GM12878 (cell line): Measurements from ENCODE around the gene ATP6V1F.

Experiments
- BACH1 ChIP-seq: fragments of 450-650 bp; IDR thresholded peaks from 2 replicates; pipeline ENCODE4 v1.6.1; 2017; ENCODE audit warnings: mild to moderate bottlenecking, borderline replicate concordance
- MYC ChIP-seq: IDR thresholded peaks from 2 replicates; pipeline ENCODE4 v1.6.1; 2011; ENCODE audit warnings: mild to moderate bottlenecking, low read length, moderate library complexity, inconsistent platforms; ENCODE audit not compliant: insufficient read depth, insufficient replicate concordance, insufficient read length, severe bottlenecking
- NFYB ChIP-seq: IDR thresholded peaks from 2 replicates; pipeline ENCODE4 v1.6.1; 2011; ENCODE audit warnings: low read depth, mild to moderate bottlenecking, low read length, improper control_type of control experiment, moderate library complexity; ENCODE audit not compliant: insufficient read depth
- POLR2A ChIP-seq: IDR thresholded peaks from 2 replicates; pipeline ENCODE4 v1.6.1; 2011; ENCODE audit warnings: low read depth, mild to moderate bottlenecking, low read length
- POLR2AphosphoS5 ChIP-seq: IDR thresholded peaks from 2 replicates; pipeline ENCODE4 v1.6.1; 2011; ENCODE audit warnings: mild to moderate bottlenecking, low read length, inconsistent platforms
- TF ChIP-seq, protein P1 (sequence below), 3 experiments: IDR thresholded peaks in 2 of 3; conservative IDR thresholded peaks in 1 of 3; 2 replicates each; pipeline ENCODE4 v1.5.1; 2011; ENCODE audit warnings: low read depth in 3 of 3, low read length in 3 of 3, mild to moderate bottlenecking in 3 of 3, control low read depth in 2 of 3, moderate library complexity in 2 of 3, inconsistent platforms in 1 of 3, mixed read lengths in 1 of 3; ENCODE audit not compliant: control insufficient read depth in 2 of 3, insufficient read depth in 1 of 3; ENCODE audit errors: extremely low read depth in 1 of 3
- TF ChIP-seq, protein P2 (sequence below): fragments of 450-650 bp; IDR thresholded peaks from 2 replicates; pipeline ENCODE4 v1.6.1; 2017; ENCODE audit warnings: mild to moderate bottlenecking, moderate library complexity
- TF ChIP-seq, protein P3 (sequence below): IDR thresholded peaks from 2 replicates; pipeline ENCODE4 v1.6.1; 2011; ENCODE audit warnings: borderline replicate concordance, low read depth, mild to moderate bottlenecking, moderate library complexity, low read length; ENCODE audit not compliant: insufficient read depth, poor library complexity, severe bottlenecking

DNA sequence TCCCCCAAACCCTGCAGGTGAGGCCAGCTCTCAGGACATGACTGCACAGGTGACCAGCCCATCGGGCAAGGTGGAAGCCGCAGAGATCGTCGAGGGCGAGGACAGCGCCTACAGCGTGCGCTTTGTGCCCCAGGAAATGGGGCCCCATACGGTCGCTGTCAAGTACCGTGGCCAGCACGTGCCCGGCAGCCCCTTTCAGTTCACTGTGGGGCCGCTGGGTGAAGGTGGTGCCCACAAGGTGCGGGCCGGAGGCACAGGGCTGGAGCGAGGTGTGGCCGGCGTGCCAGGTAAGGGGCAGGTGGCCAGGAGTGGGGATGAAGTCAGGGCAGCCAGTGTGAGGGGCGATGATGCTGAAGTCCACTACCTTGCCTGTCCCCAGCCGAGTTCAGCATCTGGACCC, 8.3 kb upstream of the ATP6V1F start:
- TF ChIP-seq MYC (no peak), POLR2A (no peak), POLR2AphosphoS5 (no peak), BACH1 (no peak), NFYB (no peak)
- TF ChIP-seq, protein P1, sequence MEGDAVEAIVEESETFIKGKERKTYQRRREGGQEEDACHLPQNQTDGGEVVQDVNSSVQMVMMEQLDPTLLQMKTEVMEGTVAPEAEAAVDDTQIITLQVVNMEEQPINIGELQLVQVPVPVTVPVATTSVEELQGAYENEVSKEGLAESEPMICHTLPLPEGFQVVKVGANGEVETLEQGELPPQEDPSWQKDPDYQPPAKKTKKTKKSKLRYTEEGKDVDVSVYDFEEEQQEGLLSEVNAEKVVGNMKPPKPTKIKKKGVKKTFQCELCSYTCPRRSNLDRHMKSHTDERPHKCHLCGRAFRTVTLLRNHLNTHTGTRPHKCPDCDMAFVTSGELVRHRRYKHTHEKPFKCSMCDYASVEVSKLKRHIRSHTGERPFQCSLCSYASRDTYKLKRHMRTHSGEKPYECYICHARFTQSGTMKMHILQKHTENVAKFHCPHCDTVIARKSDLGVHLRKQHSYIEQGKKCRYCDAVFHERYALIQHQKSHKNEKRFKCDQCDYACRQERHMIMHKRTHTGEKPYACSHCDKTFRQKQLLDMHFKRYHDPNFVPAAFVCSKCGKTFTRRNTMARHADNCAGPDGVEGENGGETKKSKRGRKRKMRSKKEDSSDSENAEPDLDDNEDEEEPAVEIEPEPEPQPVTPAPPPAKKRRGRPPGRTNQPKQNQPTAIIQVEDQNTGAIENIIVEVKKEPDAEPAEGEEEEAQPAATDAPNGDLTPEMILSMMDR (IDR thresholded peaks at IDR 0.05 in 2 of 3, conservative IDR thresholded peaks at IDR 0.05 in 1 of 3; ENCODE audit: control insufficient read depth in 2 of 3, extremely low read depth in 1 of 3, insufficient read depth in 1 of 3, low read depth in 3 of 3, low read length in 3 of 3), result no peak
- TF ChIP-seq, protein P2, sequence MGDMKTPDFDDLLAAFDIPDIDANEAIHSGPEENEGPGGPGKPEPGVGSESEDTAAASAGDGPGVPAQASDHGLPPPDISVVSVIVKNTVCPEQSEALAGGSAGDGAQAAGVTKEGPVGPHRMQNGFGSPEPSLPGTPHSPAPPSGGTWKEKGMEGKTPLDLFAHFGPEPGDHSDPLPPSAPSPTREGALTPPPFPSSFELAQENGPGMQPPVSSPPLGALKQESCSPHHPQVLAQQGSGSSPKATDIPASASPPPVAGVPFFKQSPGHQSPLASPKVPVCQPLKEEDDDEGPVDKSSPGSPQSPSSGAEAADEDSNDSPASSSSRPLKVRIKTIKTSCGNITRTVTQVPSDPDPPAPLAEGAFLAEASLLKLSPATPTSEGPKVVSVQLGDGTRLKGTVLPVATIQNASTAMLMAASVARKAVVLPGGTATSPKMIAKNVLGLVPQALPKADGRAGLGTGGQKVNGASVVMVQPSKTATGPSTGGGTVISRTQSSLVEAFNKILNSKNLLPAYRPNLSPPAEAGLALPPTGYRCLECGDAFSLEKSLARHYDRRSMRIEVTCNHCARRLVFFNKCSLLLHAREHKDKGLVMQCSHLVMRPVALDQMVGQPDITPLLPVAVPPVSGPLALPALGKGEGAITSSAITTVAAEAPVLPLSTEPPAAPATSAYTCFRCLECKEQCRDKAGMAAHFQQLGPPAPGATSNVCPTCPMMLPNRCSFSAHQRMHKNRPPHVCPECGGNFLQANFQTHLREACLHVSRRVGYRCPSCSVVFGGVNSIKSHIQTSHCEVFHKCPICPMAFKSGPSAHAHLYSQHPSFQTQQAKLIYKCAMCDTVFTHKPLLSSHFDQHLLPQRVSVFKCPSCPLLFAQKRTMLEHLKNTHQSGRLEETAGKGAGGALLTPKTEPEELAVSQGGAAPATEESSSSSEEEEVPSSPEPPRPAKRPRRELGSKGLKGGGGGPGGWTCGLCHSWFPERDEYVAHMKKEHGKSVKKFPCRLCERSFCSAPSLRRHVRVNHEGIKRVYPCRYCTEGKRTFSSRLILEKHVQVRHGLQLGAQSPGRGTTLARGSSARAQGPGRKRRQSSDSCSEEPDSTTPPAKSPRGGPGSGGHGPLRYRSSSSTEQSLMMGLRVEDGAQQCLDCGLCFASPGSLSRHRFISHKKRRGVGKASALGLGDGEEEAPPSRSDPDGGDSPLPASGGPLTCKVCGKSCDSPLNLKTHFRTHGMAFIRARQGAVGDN, result no peak
- TF ChIP-seq, protein P3, sequence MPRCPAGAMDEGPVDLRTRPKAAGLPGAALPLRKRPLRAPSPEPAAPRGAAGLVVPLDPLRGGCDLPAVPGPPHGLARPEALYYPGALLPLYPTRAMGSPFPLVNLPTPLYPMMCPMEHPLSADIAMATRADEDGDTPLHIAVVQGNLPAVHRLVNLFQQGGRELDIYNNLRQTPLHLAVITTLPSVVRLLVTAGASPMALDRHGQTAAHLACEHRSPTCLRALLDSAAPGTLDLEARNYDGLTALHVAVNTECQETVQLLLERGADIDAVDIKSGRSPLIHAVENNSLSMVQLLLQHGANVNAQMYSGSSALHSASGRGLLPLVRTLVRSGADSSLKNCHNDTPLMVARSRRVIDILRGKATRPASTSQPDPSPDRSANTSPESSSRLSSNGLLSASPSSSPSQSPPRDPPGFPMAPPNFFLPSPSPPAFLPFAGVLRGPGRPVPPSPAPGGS, result no peak
